Astrocyte of the cerebellum (primary cell): Measurements from ENCODE around the gene RASSF5.

Experiments
- DNase-seq: peaks from one replicate; pipeline ENCODE4 v3.0.0-alpha.2; 2011; ENCODE audit warnings: low read depth
- H3K4me3 ChIP-seq: 2 replicates; pipeline ENCODE4 v1.5.1; 2011; ENCODE audit warnings: mild to moderate bottlenecking, low read depth, low read length, moderate library complexity
- in situ Hi-C: cut with HindIII; loops from 2 replicates; pipeline ENCODE4 v1.10.0; 2017; ENCODE audit warnings: low sequenced_read_pairs
- TF ChIP-seq, protein P1 (sequence below): IDR thresholded peaks from 2 replicates; pipeline ENCODE4 v1.5.1; 2012; ENCODE audit warnings: low read length, low read depth, moderate library complexity, mild to moderate bottlenecking; ENCODE audit errors: missing control alignments

RASSF5 gene

DNA sequence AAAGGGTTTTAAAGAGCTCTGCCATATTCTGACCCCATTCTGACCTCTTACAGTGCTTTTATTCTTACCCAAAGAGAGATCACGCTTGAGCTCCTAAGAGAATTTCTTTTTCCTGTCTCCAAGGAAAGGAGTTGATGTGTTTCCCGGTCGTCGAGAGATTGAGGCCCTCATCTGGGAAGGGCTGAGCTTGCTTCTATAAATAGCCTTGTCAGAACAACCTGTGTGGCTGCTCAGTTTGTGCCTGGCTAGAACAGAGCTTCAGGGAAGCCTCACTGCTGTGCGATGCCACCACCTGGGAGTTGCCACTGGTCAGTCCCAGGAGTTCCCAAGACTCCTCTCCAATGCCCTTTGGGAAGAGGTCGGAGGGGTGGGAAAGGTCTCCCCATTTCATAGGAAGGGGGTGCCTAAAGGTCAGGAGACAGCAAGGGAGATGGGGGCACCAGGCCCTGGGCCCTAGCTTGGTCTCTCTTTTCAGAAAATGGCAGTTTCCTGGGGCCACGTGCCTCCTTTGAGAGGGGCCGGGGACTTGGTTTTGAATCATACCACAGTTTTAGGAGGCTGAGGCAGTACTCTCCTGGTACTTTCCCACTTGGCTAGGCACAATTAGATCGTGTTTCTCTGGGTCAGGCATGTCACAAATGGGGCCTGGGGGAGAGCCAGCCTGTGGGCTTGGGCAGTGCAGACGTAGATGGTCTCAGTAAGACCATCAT, 52.8 kb downstream of the RASSF5 start:
- TF ChIP-seq, protein P1, sequence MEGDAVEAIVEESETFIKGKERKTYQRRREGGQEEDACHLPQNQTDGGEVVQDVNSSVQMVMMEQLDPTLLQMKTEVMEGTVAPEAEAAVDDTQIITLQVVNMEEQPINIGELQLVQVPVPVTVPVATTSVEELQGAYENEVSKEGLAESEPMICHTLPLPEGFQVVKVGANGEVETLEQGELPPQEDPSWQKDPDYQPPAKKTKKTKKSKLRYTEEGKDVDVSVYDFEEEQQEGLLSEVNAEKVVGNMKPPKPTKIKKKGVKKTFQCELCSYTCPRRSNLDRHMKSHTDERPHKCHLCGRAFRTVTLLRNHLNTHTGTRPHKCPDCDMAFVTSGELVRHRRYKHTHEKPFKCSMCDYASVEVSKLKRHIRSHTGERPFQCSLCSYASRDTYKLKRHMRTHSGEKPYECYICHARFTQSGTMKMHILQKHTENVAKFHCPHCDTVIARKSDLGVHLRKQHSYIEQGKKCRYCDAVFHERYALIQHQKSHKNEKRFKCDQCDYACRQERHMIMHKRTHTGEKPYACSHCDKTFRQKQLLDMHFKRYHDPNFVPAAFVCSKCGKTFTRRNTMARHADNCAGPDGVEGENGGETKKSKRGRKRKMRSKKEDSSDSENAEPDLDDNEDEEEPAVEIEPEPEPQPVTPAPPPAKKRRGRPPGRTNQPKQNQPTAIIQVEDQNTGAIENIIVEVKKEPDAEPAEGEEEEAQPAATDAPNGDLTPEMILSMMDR = no peak
- in situ Hi-C loops = no loop called here
- no peak overlapping the region for H3K4me3 ChIP-seq
- no peak for DNase-seq

DNA sequence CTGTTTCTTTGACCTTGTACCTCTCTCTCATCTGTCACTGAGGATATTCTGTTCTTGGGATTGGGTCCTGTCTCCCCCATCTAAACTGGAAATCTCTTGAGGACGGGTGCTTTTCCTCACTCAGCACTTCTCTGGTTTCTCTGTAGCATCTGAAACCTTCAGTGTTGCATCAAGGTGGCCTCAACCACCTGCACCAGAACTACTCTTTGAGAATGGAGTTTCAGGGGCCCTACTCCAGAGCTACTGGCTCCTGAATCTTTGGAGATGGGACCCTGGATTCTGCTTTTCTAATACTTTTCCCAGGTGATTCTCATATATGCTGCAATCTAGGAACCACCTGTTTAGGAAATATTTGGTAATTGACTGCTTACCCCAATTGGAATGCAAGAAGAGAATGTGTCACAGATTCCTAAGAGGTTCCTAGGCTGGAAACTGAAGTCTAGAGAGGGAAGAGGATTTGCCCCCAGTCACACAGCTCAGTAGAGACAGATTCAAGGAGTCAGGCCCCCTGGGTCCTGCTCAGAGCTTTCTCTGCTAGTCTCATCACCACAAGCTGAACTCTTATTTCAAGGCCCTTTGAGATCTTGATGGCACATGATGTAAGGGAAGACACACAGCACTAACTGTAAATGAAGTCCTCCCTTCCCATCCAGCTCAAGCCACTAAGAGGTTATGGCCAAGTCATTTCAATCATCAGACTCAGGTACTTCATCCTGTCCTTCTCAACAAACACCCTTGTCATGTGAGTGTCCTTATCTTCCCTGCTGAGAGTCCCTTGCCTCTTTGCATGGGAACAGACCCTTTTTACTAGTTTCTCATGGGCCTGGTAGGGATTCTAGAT, 56.3 kb downstream of the RASSF5 start:
- DNase-seq = no peak
- in situ Hi-C loops = no loop called here
- H3K4me3 ChIP-seq = no peak overlapping the region
- TF ChIP-seq, protein P1 = no peak

DNA sequence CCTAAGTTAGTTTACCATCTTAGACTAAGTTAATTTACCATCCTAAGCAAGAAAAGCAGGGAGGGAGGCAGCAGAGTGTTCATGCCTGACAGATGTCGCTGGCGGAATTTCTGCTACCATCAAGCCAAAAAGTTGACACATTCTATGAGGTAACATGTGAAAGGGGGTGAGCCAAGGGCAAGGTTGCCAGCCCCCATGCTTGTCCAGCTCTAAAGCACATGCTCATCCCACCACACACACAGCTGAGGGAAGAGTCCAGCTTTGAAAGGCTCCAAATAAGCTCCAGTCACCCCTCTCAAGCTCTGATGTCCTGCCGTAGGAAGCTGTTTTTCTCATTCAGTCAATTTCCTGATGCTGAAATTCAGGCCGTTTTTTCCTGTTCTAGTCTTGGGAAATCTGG, 58.7 kb downstream of the RASSF5 start:
- TF ChIP-seq, protein P1 = no peak
- H3K4me3 ChIP-seq = no peak overlapping the region
- DNase-seq = no peak
- in situ Hi-C loops = no loop called here

DNA sequence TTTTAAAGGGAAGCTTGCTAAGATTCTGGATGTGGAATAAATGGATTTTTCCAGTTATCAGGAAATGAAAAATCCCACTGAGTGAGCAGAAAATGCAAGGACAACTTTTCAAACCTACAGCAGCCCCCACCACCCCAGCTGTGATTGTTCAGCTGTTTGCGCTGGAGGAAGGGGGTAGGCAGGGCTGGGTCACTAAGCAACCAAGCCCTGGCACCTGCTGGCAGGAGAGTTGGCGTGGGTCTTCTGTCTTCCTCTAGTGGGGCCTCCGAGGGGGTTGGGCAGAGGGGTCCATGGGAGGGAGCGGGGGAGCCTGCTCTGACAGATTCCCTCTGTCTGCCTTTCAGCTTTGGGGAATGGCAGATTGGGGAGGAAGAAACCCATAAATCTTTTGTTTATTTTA, 59.7 kb downstream of the RASSF5 start:
- no peak for DNase-seq
- no peak overlapping the region for H3K4me3 ChIP-seq
- in situ Hi-C loops = no loop called here
- TF ChIP-seq, protein P1 = no peak

DNA sequence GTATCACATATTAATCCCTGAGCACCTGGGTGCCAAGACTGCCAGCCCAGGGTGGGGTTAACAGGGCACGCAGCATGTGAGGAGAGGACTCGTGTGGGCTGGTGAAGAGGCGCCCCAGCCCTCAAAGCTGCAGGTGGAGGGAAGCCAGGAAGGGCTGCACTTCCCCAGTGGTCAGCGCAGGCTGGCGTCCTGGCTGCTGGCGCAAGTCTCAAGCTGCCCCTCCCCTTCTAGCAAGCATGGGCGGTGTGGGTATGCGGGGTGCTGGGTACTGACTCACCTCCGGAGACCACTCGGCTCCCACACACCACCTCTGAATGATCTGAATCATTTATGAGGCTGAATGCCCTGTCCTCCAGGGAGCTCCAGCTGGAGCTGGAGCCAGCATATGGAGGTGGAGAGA, 60.9 kb downstream of the RASSF5 start:
- no peak overlapping the region for H3K4me3 ChIP-seq
- TF ChIP-seq, protein P1 = no peak
- in situ Hi-C loops = no loop called here

DNA sequence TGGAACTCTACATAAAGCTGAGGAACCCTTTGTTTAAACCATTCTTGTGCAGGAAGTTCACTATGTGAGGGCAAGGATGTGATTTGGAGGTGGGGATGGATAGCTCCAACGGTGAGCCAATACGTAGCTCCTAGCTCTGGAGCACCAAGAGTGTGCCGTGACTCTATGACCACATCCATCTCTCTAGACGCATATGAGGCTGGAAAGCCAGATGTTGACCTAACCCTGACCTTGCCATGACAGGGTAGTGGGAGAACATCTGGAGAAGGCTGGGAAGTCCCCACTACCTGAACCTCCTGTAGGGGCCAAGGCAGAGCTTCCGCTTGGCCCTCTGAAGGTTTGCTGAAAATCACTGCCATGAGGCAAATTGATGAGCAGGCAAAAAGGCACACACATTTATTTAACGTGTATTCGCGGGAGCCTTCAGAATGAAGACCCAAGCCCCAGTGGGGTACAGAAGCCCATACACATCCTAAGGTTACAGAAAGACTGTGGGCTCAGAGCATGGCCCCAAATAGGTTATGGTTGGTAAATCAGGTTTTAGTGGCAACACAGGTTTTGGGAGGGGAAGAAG, 61.5 kb downstream of the RASSF5 start:
- no peak for DNase-seq
- TF ChIP-seq, protein P1 = no peak
- in situ Hi-C loops = no loop called here
- no peak overlapping the region for H3K4me3 ChIP-seq

More for the DNA sequence above, 60.9 kb downstream of the RASSF5 start:
- DNase-seq = no peak
